Subcutaneous adipose tissue (tissue), 4 donors: ENCODE data around the gene HDAC6. TPM values are rescaled to one million over a fixed set of nuclear protein-coding genes. Genes with fewer than 3 reads are reported as not detected.

Source experiments
- CTCF ChIP-seq: fragments of 450-650 bp; IDR thresholded peaks from one replicate; pipeline ENCODE4 v1.5.1; 2016; ENCODE audit warnings: low read depth, mild to moderate bottlenecking, control low read depth, antibody characterized with exemption, moderate library complexity
- total RNA-seq, 4 donors: library from RNA; depleted of rRNA; stranded (reverse); fragments of >200 nt; gene quantifications; one replicate each; pipeline ENCODE4 v1.1.0, GENCODE V29; 2016

Gene HDAC6
- total RNA-seq, 4 donors from 2014 or later, result 24.9 to 74.6 (median 59.8) TPM

GRCh38 chrX:48800574-48801279 lies 1.1 kb upstream of the HDAC6 start:
- TF ChIP-seq CTCF, result no peak

- TF ChIP-seq CTCF, result no peak
Observed at GRCh38 chrX:48802089-48802904, 430 bp downstream of the HDAC6 start.

GRCh38 chrX:48802905-48803200 lies 986 bp downstream of the HDAC6 start:
- no peak for TF ChIP-seq CTCF

GRCh38 chrX:48806081-48806480 lies 4.2 kb downstream of the HDAC6 start:
- TF ChIP-seq CTCF, result no peak

- TF ChIP-seq CTCF, result no peak
Observed at GRCh38 chrX:48813644-48814043, 11.8 kb downstream of the HDAC6 start.

GRCh38 chrX:48814722-48815121 lies 12.9 kb downstream of the HDAC6 start:
- TF ChIP-seq CTCF, result no peak

- no peak for TF ChIP-seq CTCF
Observed at GRCh38 chrX:48815266-48815665, 13.4 kb downstream of the HDAC6 start.
